Central memory CD4-positive, alpha-beta T cell (primary cell): ENCODE results near the gene MCOLN1.

Experiments
- DNase-seq: peaks from one replicate; pipeline ENCODE4 v3.0.0; 2022

The MCOLN1 gene

DNA sequence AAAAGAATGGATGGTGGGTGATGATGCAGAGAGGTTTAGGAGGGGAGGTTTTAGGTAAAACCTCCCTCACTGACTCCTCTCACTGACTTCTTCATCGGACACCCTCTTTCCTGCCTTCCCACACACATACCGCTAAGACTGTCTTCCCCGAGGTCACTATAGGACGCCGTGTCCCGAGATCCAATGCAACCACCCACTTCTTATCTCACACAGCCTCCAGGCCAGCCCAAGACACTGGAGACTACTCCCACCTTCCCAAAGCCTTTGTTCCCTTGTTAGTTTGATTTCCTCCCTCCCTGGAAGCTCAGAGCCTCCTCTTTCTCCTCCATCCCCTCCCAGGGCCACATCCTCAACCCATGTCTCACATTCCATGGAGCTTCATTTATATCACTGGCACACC lies 56.8 kb downstream of the MCOLN1 start:
- no peak for DNase-seq

DNA sequence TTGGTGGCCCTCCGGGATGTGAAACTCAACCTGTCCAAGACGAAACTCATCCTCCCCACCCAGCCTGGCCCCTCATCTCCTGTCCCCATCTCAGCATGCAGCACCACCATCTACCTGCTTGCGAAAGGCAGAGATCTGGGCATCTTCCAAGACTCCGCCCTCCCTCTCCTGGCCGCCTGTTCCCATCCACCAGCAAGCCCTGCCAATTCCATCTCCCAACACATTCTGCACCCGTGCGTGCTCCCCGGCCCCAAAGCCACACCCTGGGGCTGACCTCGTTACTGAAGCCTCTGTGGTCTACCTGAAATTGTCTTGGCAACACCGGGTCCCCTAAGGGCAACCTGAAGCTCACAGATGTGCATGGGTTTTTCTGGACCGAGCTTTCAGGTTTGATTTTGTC lies 60.0 kb downstream of the MCOLN1 start:
- DNase-seq = no peak
